ENCODE data around the gene SELENOP. TPM values are rescaled to one million over a fixed set of nuclear protein-coding genes. Genes with fewer than 3 reads are reported as not detected.
"Not testable (repeated sequence)": the region's sequence is repeated elsewhere in the genome, so short reads cannot be mapped to it uniquely, and the experiment has no call there.

Gene SELENOP
- total and polyA plus RNA-seq, 9 of the 15 experiments (the other 6 are each of a cell fraction or from before 2014, with no cell fraction given), result 3.2 to 6.3 (median 4.5) TPM

DNA sequence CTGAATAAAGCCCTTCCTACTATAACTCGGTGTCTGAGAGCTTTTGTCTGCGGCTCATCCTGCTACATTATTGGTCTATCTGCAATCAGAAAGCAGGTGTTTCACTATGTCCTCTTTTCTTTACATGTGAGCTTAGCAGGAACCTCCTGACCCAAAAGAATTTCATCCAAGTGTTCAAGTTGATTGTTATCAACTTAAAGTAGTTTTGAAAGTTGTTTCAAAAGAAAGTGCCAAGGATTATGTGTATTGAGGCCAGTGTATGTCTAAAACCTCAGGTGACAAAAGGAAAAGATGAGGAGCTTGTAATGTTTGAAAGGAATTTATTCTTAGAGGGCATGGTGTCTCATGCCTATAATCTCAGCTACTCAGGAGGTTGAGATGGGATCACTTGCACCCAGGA is 8.1 kb upstream of the SELENOP start (continued):
- TF ChIP-seq, protein P1, sequence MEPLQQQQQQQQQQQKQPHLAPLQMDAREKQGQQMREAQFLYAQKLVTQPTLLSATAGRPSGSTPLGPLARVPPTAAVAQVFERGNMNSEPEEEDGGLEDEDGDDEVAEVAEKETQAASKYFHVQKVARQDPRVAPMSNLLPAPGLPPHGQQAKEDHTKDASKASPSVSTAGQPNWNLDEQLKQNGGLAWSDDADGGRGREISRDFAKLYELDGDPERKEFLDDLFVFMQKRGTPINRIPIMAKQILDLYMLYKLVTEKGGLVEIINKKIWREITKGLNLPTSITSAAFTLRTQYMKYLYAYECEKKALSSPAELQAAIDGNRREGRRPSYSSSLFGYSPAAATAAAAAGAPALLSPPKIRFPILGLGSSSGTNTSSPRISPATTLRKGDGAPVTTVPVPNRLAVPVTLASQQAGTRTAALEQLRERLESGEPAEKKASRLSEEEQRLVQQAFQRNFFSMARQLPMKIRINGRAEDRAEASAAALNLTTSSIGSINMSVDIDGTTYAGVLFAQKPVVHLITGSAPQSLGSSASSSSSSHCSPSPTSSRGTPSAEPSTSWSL (CRISPR knock-in tag; IDR thresholded peaks at IDR 0.05; ENCODE audit: borderline replicate concordance), result no peak
- TF ChIP-seq FOS (IDR thresholded peaks at IDR 0.05; ENCODE audit: extremely low read depth, insufficient read length) (no peak), SMARCE1 (IDR thresholded peaks at IDR 0.05) (no peak)

GRCh38 chr5:42816546-42816945 is 4.9 kb upstream of the SELENOP start:
- FAIRE-seq; BruUV-seq (replicated peaks); H3K9me3 ChIP-seq (replicated peaks; ENCODE audit: control insufficient read depth, insufficient read depth, low read depth, low read length); H3K27me3 ChIP-seq (ENCODE audit: control insufficient read depth in 2 of 2, insufficient read depth in 2 of 2, low read length in 2 of 2); DNase-seq (ENCODE audit: extremely low read depth in 1 of 4, low spot score in 3 of 4); in situ Hi-C loops (cut with MboI); ATAC-seq; H3K9ac ChIP-seq (ENCODE audit: insufficient read depth in 1 of 2, low read depth in 2 of 2, low read length in 2 of 2); H3K4me3 ChIP-seq; H2AFZ ChIP-seq (ENCODE audit: low read depth, low read length); intact Hi-C loops (cut with micrococcal nuclease); H3K36me3 ChIP-seq (ENCODE audit: control insufficient read depth, insufficient read depth, low read length); CTCF ChIA-PET (ENCODE audit: low intra/inter-chr PET ratio); H4K20me1 ChIP-seq (replicated peaks; ENCODE audit: control insufficient read depth, insufficient read depth, low read length); H3K9me1 ChIP-seq (ENCODE audit: control insufficient read depth, insufficient read depth, low read length); H3K79me2 ChIP-seq (ENCODE audit: control insufficient read depth, insufficient read depth, low read length); H3K27ac ChIP-seq (ENCODE audit: extremely low read depth, low read depth, low read length); H3K4me2 ChIP-seq (ENCODE audit: insufficient read depth, low read length); H3K4me1 ChIP-seq (replicated peaks in 1 of 2; ENCODE audit: control insufficient read depth in 2 of 2, insufficient read depth in 2 of 2, low read length in 2 of 2): not testable (repeated sequence)
- POLR2A ChIA-PET, result interaction anchor here (0.6 to 1.2 kb wide), 2 partner anchors 8 to 22 kb away, joined by 3 read pairs; no protein-coding TSS in a partner anchor
- WGBS (ENCODE audit: insufficient coverage, low coverage, missing lambda C conversion rate), result 16% methylated on average over 2 of the region's 2 CpGs

Data from K562 (cell line).